Progenitor cell of endocrine pancreas (in vitro differentiated cells): Measurements from ENCODE around the gene KRTAP12-4. TPM values are rescaled to one million over a fixed set of nuclear protein-coding genes. Genes with fewer than 3 reads are reported as not detected.
"Not testable (repeated sequence)": the region's sequence is repeated elsewhere in the genome, so short reads cannot be mapped to it uniquely, and the experiment has no call there.

Experiments used
- DNase-seq: peaks from one replicate; pipeline ENCODE4 v3.0.0; 2021; ENCODE audit warnings: low spot score; ENCODE audit not compliant: unreplicated experiment
- H3K27ac Mint-ChIP-seq: 2 replicates; pipeline ENCODE4 v1.8.0; 2021; ENCODE audit warnings: mild to moderate bottlenecking, moderate library complexity, mixed read lengths
- H3K27me3 Mint-ChIP-seq: 2 replicates; pipeline ENCODE4 v1.8.0; 2021; ENCODE audit warnings: mixed read lengths
- H3K36me3 Mint-ChIP-seq: 2 replicates; pipeline ENCODE4 v1.8.0; 2022; ENCODE audit warnings: mixed read lengths; ENCODE audit not compliant: insufficient read depth
- H3K4me1 Mint-ChIP-seq: 2 replicates; pipeline ENCODE4 v1.8.0; 2021; ENCODE audit warnings: low read depth, mixed read lengths
- H3K4me3 Mint-ChIP-seq: 2 replicates; pipeline ENCODE4 v1.8.0; 2021; ENCODE audit warnings: low read depth, mild to moderate bottlenecking, moderate library complexity, mixed read lengths
- H3K9me3 Mint-ChIP-seq: 2 replicates; pipeline ENCODE4 v1.8.0; 2021; ENCODE audit warnings: low read depth, mixed read lengths
- total RNA-seq: library from RNA; stranded (reverse); gene quantifications from 2 replicates; pipeline ENCODE4 v1.2.1, GENCODE V29; 2021
- TF ChIP-seq, protein P1 (sequence below): fragments of 200-600 bp; sonication (generic); IDR thresholded peaks from one replicate; pipeline ENCODE4 v1.5.0; 2021; ENCODE audit warnings: antibody characterized with exemption, mild to moderate bottlenecking; ENCODE audit not compliant: unreplicated experiment

KRTAP12-4 gene
- total RNA-seq, 1 donor from 2014 or later = not detected

DNA sequence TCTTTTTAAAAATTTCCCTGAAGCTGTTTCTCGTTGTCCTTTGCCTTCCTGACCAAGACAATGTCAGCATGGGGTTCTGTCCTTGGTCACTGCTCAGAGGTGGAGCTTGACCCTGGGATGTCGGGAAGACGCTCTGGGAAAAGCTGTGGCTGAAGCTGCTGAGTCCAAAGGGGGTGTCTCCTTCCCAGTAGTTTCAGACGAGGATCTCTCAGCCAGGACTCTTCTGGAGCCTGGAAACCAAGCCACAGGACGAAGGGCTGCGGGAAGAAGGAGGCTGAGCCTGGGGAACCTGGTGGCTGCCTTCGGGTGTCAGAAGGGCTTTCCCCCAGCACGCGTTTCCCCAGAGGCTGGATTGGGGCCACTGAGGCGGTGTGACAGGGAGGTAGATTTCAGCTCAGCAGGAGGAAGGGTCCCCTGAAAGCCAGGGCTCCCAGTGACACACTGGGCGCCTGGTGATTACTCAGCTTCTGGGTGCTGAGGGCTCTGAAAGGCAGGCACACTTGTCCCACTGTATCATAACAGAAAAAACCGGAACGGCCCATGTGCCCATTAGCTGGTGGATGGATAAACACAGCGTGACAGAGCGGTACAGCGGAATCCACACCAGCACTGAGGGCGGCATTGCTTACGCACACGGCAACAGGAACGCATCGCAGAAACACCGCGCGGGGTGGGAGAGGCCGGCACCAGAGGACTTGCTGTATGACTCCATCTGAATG lies 32.5 kb upstream of the KRTAP12-4 start:
- Mint-ChIP-seq H3K27ac (peak overlapping the region; percentile 84), H3K4me3 (no peak overlapping the region), H3K27me3 (peaks cover 56% of the 10 kb centered on the region), H3K9me3 (peaks cover 4% of the 10 kb centered on the region), H3K4me1 (peaks cover 17% of the 10 kb centered on the region), H3K36me3 (no peaks in the 10 kb centered on the region)
- DNase-seq = no peak
- TF ChIP-seq, protein P1, sequence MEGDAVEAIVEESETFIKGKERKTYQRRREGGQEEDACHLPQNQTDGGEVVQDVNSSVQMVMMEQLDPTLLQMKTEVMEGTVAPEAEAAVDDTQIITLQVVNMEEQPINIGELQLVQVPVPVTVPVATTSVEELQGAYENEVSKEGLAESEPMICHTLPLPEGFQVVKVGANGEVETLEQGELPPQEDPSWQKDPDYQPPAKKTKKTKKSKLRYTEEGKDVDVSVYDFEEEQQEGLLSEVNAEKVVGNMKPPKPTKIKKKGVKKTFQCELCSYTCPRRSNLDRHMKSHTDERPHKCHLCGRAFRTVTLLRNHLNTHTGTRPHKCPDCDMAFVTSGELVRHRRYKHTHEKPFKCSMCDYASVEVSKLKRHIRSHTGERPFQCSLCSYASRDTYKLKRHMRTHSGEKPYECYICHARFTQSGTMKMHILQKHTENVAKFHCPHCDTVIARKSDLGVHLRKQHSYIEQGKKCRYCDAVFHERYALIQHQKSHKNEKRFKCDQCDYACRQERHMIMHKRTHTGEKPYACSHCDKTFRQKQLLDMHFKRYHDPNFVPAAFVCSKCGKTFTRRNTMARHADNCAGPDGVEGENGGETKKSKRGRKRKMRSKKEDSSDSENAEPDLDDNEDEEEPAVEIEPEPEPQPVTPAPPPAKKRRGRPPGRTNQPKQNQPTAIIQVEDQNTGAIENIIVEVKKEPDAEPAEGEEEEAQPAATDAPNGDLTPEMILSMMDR = no peak

DNA sequence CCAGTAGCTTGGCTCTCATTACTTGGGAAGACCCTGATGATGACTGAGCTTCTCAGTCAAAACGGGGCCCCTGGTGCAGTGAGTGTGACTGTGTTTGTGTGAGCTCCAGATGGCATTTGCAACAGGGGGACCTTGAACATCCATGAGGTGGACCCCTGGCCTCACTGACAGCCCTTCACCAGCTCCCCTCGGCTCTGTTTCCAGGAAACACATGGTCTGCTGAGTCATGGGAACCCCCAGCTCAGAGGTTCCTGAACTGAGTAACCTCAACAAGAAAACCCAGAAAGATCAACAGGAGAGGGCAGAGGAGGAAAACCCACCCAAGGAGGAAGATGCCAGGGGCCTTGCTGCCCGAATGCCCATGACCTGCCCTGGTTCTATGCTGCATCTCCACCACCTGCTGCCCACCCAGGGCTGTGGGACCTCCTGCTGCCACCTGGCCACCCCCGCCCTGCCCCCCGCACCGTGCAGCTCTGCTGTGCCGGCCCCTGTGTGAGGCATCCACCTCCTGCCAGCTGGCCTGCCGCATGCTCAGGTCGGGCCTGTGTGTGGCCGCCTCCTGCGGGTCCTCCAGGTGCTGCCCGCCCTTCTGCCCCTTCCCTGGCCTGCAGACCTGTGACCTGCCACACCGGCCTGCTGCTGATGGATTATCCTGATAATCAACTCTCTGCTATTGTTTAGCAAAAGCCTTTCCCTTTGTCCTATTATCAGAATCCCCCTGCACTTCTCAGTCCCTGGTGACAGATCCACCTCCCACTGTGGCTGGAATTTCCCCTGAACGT lies 31.7 kb upstream of the KRTAP12-4 start:
- Mint-ChIP-seq H3K36me3 (no peaks in the 10 kb centered on the region), H3K9me3 (no peaks in the 10 kb centered on the region), H3K4me1 (peaks cover 17% of the 10 kb centered on the region), H3K27ac (peak overlapping the region; percentile 33), H3K27me3 (peaks cover 59% of the 10 kb centered on the region), H3K4me3 (no peak overlapping the region)
- TF ChIP-seq, protein P1 = peak; percentile 32
- no peak for DNase-seq

DNA sequence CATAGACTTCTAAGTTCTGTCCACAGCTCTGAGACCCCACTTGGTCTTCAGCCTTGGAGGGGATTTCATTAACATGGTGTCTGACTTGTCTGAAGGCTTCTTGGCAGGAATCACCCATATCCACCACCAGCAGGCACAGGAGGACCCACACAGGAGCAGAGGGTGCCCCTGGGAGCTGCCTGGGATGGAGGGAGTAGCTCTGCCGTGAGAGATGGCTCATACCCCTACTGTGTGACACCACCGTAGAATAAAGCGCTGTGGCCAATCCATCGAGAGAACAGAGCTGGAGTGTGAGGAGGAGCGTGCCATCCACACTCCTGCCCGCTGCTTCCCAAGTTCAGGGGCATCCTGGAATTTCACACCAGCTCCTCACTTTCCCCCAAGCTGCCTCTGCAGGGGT lies 30.6 kb upstream of the KRTAP12-4 start:
- H3K4me3 Mint-ChIP-seq, H3K9me3 Mint-ChIP-seq, H3K27ac Mint-ChIP-seq, H3K36me3 Mint-ChIP-seq, DNase-seq: not testable (repeated sequence)
- peaks cover 17% of the 10 kb centered on the region for H3K4me1 Mint-ChIP-seq
- peaks cover 62% of the 10 kb centered on the region for H3K27me3 Mint-ChIP-seq

DNA sequence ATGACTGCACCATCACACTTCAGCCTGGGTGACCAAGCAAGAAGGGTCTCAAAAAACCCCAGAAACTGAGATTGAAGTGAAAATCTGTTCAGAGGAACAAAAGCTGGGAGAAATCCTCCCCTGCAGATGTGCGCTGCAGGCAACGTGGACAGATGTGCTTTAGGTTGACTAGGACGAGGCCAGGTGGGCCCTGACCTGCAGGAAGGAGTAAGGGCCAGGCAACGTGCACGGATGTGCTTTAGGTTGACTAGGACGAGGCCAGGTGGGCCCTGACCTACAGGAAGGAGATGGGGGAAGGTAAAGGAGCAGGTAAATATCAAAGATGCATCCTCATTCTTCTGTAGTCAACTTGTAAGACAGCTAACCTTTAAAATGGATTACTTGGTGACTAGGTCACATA lies 30.0 kb upstream of the KRTAP12-4 start:
- Mint-ChIP-seq H3K4me3 (no peak overlapping the region), H3K27ac (no peak overlapping the region), H3K27me3 (peaks cover 64% of the 10 kb centered on the region), H3K9me3 (no peaks in the 10 kb centered on the region), H3K36me3 (no peaks in the 10 kb centered on the region), H3K4me1 (peaks cover 17% of the 10 kb centered on the region)
- no peak for DNase-seq
- TF ChIP-seq, protein P1 = no peak

DNA sequence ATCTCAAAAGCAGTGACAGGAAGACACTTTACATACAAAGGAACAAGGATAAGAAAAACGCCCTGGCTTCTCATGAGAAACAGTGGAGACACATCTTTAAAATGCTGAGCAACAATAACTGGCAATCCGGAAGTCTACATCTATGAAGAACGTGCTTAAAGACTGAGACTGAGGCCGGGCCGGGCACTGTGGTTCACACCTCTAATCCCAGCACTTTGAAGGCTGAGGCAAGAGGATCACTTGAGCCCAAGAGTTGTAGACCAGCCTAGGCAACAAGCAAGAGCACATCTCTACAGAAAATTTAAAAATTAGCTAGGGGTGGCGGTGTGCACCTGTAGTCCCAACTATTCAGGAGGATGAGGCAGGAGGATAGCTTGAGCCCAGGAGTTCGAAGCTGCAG lies 29.6 kb upstream of the KRTAP12-4 start:
- TF ChIP-seq, protein P1 = no peak
- Mint-ChIP-seq H3K4me3 (no peak overlapping the region), H3K27ac (no peak overlapping the region), H3K9me3 (no peaks in the 10 kb centered on the region), H3K36me3 (no peaks in the 10 kb centered on the region), H3K27me3 (peaks cover 64% of the 10 kb centered on the region), H3K4me1 (peaks cover 17% of the 10 kb centered on the region)
- no peak for DNase-seq
